Endothelial cell of umbilical vein (primary cell): ENCODE measurements around the gene ADSS1. TPM values are rescaled to one million over a fixed set of nuclear protein-coding genes. Genes with fewer than 3 reads are reported as not detected.

Source experiments
- BruUV-seq: library from RNA; stranded (reverse); fragments of 400-500 nt; replicated peaks from 2 replicates; lab custom pipeline; 2021; lab: Mats Ljungman, UMichigan
- CTCF ChIA-PET: fragments of 300-600, 350-600 bp; sonication (Branson Sonifier 250); formaldehyde crosslinking; loops from one replicate; lab custom pipeline; 2021; ENCODE audit warnings: antibody characterized with exemption, inconsistent platforms; lab: Charles Lee
- POLR2A ChIA-PET: fragments of 300-600, 350-600 bp; sonication (Branson Sonifier 250); formaldehyde crosslinking; loops from one replicate; lab custom pipeline; 2021; ENCODE audit warnings: antibody characterized with exemption, inconsistent platforms; lab: Charles Lee
- DNase-seq: peaks from one replicate; pipeline ENCODE4 v3.0.0-alpha.2; 2011; ENCODE audit warnings: low read depth, low spot score
- FAIRE-seq: peaks from 2 replicates; lab custom pipeline; 2011; peaks lifted over from hg19 to GRCh38; lab: Jason Lieb, UNC
- H2AFZ ChIP-seq: 2 replicates; pipeline ENCODE4 v1.6.0; 2012; ENCODE audit warnings: low read depth, low read length, control low read depth, inconsistent platforms
- H3K27ac ChIP-seq: 2 replicates; pipeline ENCODE4 v1.5.1; 2011; ENCODE audit warnings: low read depth, mild to moderate bottlenecking, control low read depth, low read length, moderate library complexity; ENCODE audit not compliant: insufficient read depth
- H3K27me3 ChIP-seq, 2 experiments: 2 replicates each; pipeline versions ENCODE4 v1.6.0 to v1.6.1; 2011; ENCODE audit warnings: low read length in 2 of 2, mixed read lengths in 1 of 2; ENCODE audit not compliant: control insufficient read depth in 2 of 2, insufficient read depth in 2 of 2
- H3K36me3 ChIP-seq, 2 experiments: 2 replicates in 1 of 2; 3 replicates in 1 of 2; pipeline ENCODE4 v1.5.1; 2011; ENCODE audit warnings: low read length in 2 of 2, mild to moderate bottlenecking in 1 of 2, moderate library complexity in 1 of 2; ENCODE audit not compliant: control insufficient read depth in 2 of 2, insufficient read depth in 2 of 2; ENCODE audit errors: extremely low read depth in 1 of 2
- H3K4me1 ChIP-seq: 3 replicates; pipeline ENCODE4 v1.5.1; 2011; ENCODE audit warnings: mild to moderate bottlenecking, low read length; ENCODE audit not compliant: control insufficient read depth, insufficient read depth; ENCODE audit errors: extremely low read depth
- H3K4me2 ChIP-seq: 2 replicates; pipeline ENCODE4 v1.6.1; 2011; ENCODE audit warnings: low read length, control low read depth, mixed read lengths; ENCODE audit not compliant: insufficient read depth
- H3K4me3 ChIP-seq, 3 experiments: fragments of 200-600 bp in 1 of 3; sonication (generic), shearing (Covaris generic) in 1 of 3; replicated peaks in 1 of 3; 2 replicates each; pipeline ENCODE4 v1.5.1; 2011 to 2016; ENCODE audit warnings: control low read depth in 3 of 3, low read length in 3 of 3, mild to moderate bottlenecking in 2 of 3, inconsistent platforms in 1 of 3, low read depth in 1 of 3, moderate library complexity in 1 of 3; ENCODE audit not compliant: insufficient read depth in 1 of 3
- H3K79me2 ChIP-seq: 2 replicates; pipeline ENCODE4 v1.6.0; 2012; ENCODE audit warnings: low read length, inconsistent platforms; ENCODE audit not compliant: control insufficient read depth, insufficient read depth
- H3K9ac ChIP-seq: replicated peaks from 2 replicates; pipeline ENCODE3; 2011; ENCODE audit warnings: low read length, control low read depth; ENCODE audit not compliant: insufficient read depth; ENCODE audit errors: extremely low read depth
- H3K9me1 ChIP-seq: replicated peaks from 3 replicates; pipeline ENCODE4 v1.6.0; 2011; ENCODE audit warnings: mild to moderate bottlenecking, low read length; ENCODE audit not compliant: control insufficient read depth, insufficient read depth; ENCODE audit errors: extremely low read depth
- H3K9me3 ChIP-seq: replicated peaks from 2 replicates; pipeline ENCODE4 v1.5.1; 2012; ENCODE audit warnings: low read length, inconsistent platforms; ENCODE audit not compliant: control insufficient read depth, insufficient read depth
- H4K20me1 ChIP-seq: replicated peaks from 2 replicates; pipeline ENCODE3; 2011; ENCODE audit warnings: mild to moderate bottlenecking, low read length; ENCODE audit not compliant: control insufficient read depth, insufficient read depth; ENCODE audit errors: extremely low read depth
- EZH2 ChIP-seq: IDR thresholded peaks from 2 replicates; pipeline ENCODE4 v1.6.1; 2012; ENCODE audit warnings: borderline replicate concordance, low read depth, mild to moderate bottlenecking, moderate library complexity, low read length, inconsistent platforms; ENCODE audit not compliant: severe bottlenecking
- JUN ChIP-seq: IDR thresholded peaks from 2 replicates; pipeline ENCODE4 v1.6.1; 2011; ENCODE audit warnings: borderline replicate concordance, low read depth; ENCODE audit not compliant: insufficient read length, insufficient read depth
- POLR2AphosphoS5 ChIP-seq: IDR thresholded peaks from 2 replicates; pipeline ENCODE4 v1.6.1; 2012; ENCODE audit warnings: low read depth, mild to moderate bottlenecking, control low read depth, low read length, moderate library complexity; ENCODE audit not compliant: insufficient read depth
- dilution Hi-C: fragments of 300-500 bp; cut with MboI; formaldehyde crosslinking; loops from one replicate; pipeline ENCODE4 v1.15.0; 2019; ENCODE audit warnings: low sequenced_read_pairs; ENCODE audit not compliant: extremely low pct_ligation_motif_present
- intact Hi-C: fragments of 100-400 bp; cut with micrococcal nuclease; formaldehyde crosslinking; loops from one replicate; pipeline ENCODE4 v1.10.0; 2022
- polyA plus RNA-seq, 4 experiments: library from polyadenylated mRNA; depleted of rRNA in 3 of 4; stranded (reverse) in 3 of 4; unstranded in 1 of 4; fragments of >200 nt; gene quantifications; 2 replicates each; pipeline versions ENCODE4 v1.2.1 to v1.2.3, GENCODE V29; 2011 to 2012; ENCODE audit warnings: missing spikeins in 1 of 4
- total RNA-seq: library from RNA; stranded (reverse); gene quantifications from 2 replicates; pipeline ENCODE4 v1.2.3, GENCODE V29; 2021

Gene ADSS1
- total and polyA plus RNA-seq, 2 donors (not counting 3 experiments of a cell fraction or from before 2014, with no cell fraction given) = 1.9 TPM

DNA sequence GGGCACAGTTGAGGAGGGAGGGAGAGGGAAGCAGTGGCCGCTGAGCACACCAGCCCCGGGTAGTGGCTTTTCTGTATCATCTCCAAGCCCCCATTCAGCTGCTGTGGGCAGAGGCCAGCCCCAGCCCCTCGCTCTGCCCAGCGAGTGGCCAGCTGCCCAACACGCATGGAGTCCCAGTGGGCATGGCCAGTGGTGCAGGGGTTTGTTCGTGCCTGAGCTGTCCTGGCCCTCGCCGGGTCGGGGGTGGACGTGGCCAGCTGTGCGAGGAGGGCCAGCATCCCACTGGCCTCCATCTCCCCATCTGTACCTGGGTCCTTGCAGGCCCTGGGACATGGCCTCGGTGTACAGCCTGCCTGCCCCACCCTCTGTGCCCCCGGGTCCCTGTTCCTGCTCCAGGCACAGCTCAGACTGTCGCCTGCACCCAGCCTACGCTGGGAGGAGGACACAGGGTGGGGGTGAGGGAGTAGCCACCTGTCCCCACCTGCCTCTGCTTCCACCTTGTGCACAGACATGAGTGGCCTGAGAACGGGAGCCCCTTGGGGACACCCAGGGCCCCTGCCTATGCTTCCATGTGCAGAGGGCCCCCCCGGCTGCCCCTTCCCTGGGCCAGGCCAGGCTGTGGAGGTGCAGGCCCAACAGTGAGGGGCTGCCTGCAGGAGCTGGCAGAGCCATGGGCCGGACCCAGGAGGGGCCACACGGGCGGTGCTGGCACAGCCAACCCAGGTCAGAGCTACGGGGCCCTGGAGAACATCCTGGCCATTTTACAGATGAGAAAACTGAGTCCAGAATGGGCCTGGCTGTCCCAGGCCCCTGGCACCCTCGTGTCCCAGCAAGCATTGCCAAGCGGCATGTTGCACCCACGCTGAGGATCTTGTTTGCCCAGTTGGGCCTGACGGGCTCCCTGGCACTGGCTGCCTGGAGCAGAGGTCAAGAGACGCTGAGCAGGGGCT, 30.3 kb upstream of the ADSS1 start:
- Histone ChIP-seq H3K9me1 (no peaks in the 10 kb centered on the region), H3K4me1 (peaks cover 35% of the 10 kb centered on the region), H3K36me3 (peaks cover 2 to 6% of the 10 kb centered on the region in 2 experiments), H3K9ac (no peak overlapping the region), H3K4me2 (no peak overlapping the region), H3K27ac (no peak overlapping the region), H3K9me3 (no peaks in the 10 kb centered on the region), H3K27me3 (no peaks in the 10 kb centered on the region), H4K20me1 (no peaks in the 10 kb centered on the region), H3K79me2 (peaks cover 91% of the 10 kb centered on the region), H3K4me3 (no peak overlapping the region), H2AFZ (no peak overlapping the region)
- dilution Hi-C loops = no loop called here
- intact Hi-C loops = no loop called here
- TF ChIP-seq POLR2AphosphoS5 (no peak), EZH2 (no peak)
- FAIRE-seq (no peak), DNase-seq (no peak)
- no TSS peak for BruUV-seq
- ChIA-PET CTCF (interaction anchor here (0.7 to 2.5 kb wide), 4 partner anchors 13 to 38 kb away, joined by 3 to 8 read pairs (median 5); no protein-coding TSS in a partner anchor), POLR2A (interaction anchor here (0.5 kb wide), 1 partner anchor 29 kb away, joined by 3 read pairs; no protein-coding TSS in a partner anchor)

DNA sequence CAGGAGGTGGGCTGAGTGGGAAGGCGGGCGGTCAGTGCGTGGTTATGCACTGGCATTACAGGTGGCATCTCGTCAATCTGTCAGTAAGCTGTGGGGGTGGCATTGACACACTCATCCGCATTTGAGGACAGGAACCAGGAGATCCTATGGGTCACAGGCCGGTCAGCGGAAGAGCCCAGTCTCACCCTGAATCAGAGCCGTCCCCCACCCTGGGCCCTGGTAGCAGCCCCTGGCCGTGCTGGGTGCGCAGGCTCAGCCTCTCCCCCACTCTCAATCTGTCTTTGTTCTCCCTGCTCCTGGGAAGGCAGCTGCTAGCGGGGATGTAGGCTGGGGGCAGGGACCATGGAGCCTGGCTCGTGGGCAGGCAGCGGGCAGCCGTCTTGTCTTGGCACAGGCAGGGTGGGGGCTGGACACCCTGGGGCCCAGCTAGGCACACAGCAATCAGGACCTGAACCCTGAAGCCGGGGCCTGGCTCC, 29.5 kb upstream of the ADSS1 start:
- Histone ChIP-seq H2AFZ (no peak overlapping the region), H3K4me3 (no peak overlapping the region), H3K36me3 (peaks cover 2 to 6% of the 10 kb centered on the region in 2 experiments), H3K9me1 (no peaks in the 10 kb centered on the region), H3K4me2 (no peak overlapping the region), H3K27ac (no peak overlapping the region), H4K20me1 (no peaks in the 10 kb centered on the region), H3K4me1 (peaks cover 32% of the 10 kb centered on the region), H3K79me2 (peaks cover 99% of the 10 kb centered on the region), H3K9ac (no peak overlapping the region), H3K27me3 (no peaks in the 10 kb centered on the region), H3K9me3 (no peaks in the 10 kb centered on the region)
- intact Hi-C loops (no loop called here), dilution Hi-C loops (no loop called here)
- ChIA-PET CTCF (interaction anchor here (1.0 to 2.5 kb wide), 4 partner anchors 12 to 39 kb away, joined by 3 to 8 read pairs (median 5); no protein-coding TSS in a partner anchor), POLR2A (interaction anchor here (0.5 kb wide), 1 partner anchor 30 kb away, joined by 3 read pairs; no protein-coding TSS in a partner anchor)
- no TSS peak for BruUV-seq
- no peak for DNase-seq
- no peak for FAIRE-seq
- TF ChIP-seq JUN = no peak
